ENCODE measurements around the gene ITGAL. TPM values are rescaled to one million over a fixed set of nuclear protein-coding genes. Genes with fewer than 3 reads are reported as not detected.

ITGAL gene
- polyA plus RNA-seq, 1 donor (not counting 4 experiments of a cell fraction or from before 2014, with no cell fraction given): not detected

GRCh38 chr16:30532285-30533145, 60.0 kb downstream of the ITGAL start:
- H4K20me1 ChIP-seq (ENCODE audit: control insufficient read depth, extremely low read depth, insufficient read depth, low read length): no peaks in the 10 kb centered on the region
- H3K9me3 ChIP-seq (ENCODE audit: control insufficient read depth, low read depth, low read length): no peaks in the 10 kb centered on the region
- no peak overlapping the region for H2AFZ ChIP-seq (ENCODE audit: control insufficient read depth, low read length)
- H3K9ac ChIP-seq (ENCODE audit: control insufficient read depth, extremely low read depth, insufficient read depth, low read length): no peak overlapping the region
- H3K27me3 ChIP-seq (ENCODE audit: control insufficient read depth, extremely low read depth, insufficient read depth, low read length): no peaks in the 10 kb centered on the region
- dilution Hi-C loops (cut with MboI; ENCODE audit: extremely low pct_ligation_motif_present, low sequenced_read_pairs): no loop called here
- no peaks in the 10 kb centered on the region for H3K9me1 ChIP-seq (ENCODE audit: control insufficient read depth, extremely low read depth, insufficient read depth, low read length)
- no peak for TF ChIP-seq CTCF (optimal IDR thresholded peaks at IDR 0.05 in 1 of 3, IDR thresholded peaks at IDR 0.05 in 1 of 3, conservative IDR thresholded peaks at IDR 0.05 in 1 of 3; ENCODE audit: extremely low read depth in 1 of 3, insufficient read depth in 2 of 3, low read length in 3 of 3)
- no peak for TF ChIP-seq EZH2 (IDR thresholded peaks at IDR 0.05; ENCODE audit: low read length)
- DNase-seq (ENCODE audit: low read depth, low spot score): no peak
- no peak overlapping the region for H3K4me2 ChIP-seq (ENCODE audit: control insufficient read depth, extremely low read depth, insufficient read depth, low read depth, low read length)
- peaks cover 11% of the 10 kb centered on the region for H3K79me2 ChIP-seq (ENCODE audit: control insufficient read depth, insufficient read depth, low read length)
- no peaks in the 10 kb centered on the region for H3K36me3 ChIP-seq (ENCODE audit: control insufficient read depth in 2 of 2, extremely low read depth in 1 of 2, insufficient read depth in 2 of 2, low read length in 2 of 2)
- no peak overlapping the region for H3K4me3 ChIP-seq (ENCODE audit: control insufficient read depth in 2 of 3, extremely low read depth in 1 of 3, insufficient read depth in 2 of 3, low read depth in 1 of 3, low read length in 3 of 3)
- H3K27ac ChIP-seq (ENCODE audit: control insufficient read depth, insufficient read depth, low read length): no peak overlapping the region
- peaks cover 26% of the 10 kb centered on the region for H3K4me1 ChIP-seq (ENCODE audit: control insufficient read depth, extremely low read depth, insufficient read depth, low read length)
- no peak for FAIRE-seq

- TF ChIP-seq CTCF (optimal IDR thresholded peaks at IDR 0.05 in 1 of 3, IDR thresholded peaks at IDR 0.05 in 1 of 3, conservative IDR thresholded peaks at IDR 0.05 in 1 of 3; ENCODE audit: extremely low read depth in 1 of 3, insufficient read depth in 2 of 3, low read length in 3 of 3): no peak
- TF ChIP-seq EZH2 (IDR thresholded peaks at IDR 0.05; ENCODE audit: low read length): no peak
- H3K27ac ChIP-seq (ENCODE audit: control insufficient read depth, insufficient read depth, low read length): no peak overlapping the region
Observed at GRCh38 chr16:30533146-30533522, 60.6 kb downstream of the ITGAL start.

More at GRCh38 chr16:30533146-30533522, 60.6 kb downstream of the ITGAL start:
- dilution Hi-C loops (cut with MboI; ENCODE audit: extremely low pct_ligation_motif_present, low sequenced_read_pairs): no loop called here
- no peaks in the 10 kb centered on the region for H3K9me1 ChIP-seq (ENCODE audit: control insufficient read depth, extremely low read depth, insufficient read depth, low read length)
- H3K36me3 ChIP-seq (ENCODE audit: control insufficient read depth in 2 of 2, extremely low read depth in 1 of 2, insufficient read depth in 2 of 2, low read length in 2 of 2): no peaks in the 10 kb centered on the region
- H3K9ac ChIP-seq (ENCODE audit: control insufficient read depth, extremely low read depth, insufficient read depth, low read length): no peak overlapping the region
- H3K4me1 ChIP-seq (ENCODE audit: control insufficient read depth, extremely low read depth, insufficient read depth, low read length): peaks cover 20% of the 10 kb centered on the region
- H2AFZ ChIP-seq (ENCODE audit: control insufficient read depth, low read length): no peak overlapping the region
- DNase-seq (ENCODE audit: low read depth, low spot score): no peak
- no peaks in the 10 kb centered on the region for H4K20me1 ChIP-seq (ENCODE audit: control insufficient read depth, extremely low read depth, insufficient read depth, low read length)
- H3K9me3 ChIP-seq (ENCODE audit: control insufficient read depth, low read depth, low read length): no peaks in the 10 kb centered on the region
- no peaks in the 10 kb centered on the region for H3K27me3 ChIP-seq (ENCODE audit: control insufficient read depth, extremely low read depth, insufficient read depth, low read length)
- no peak overlapping the region for H3K4me3 ChIP-seq (ENCODE audit: control insufficient read depth in 2 of 3, extremely low read depth in 1 of 3, insufficient read depth in 2 of 3, low read depth in 1 of 3, low read length in 3 of 3)
- H3K4me2 ChIP-seq (ENCODE audit: control insufficient read depth, extremely low read depth, insufficient read depth, low read depth, low read length): peak overlapping the region; percentile 97
- H3K79me2 ChIP-seq (ENCODE audit: control insufficient read depth, insufficient read depth, low read length): peaks cover 11% of the 10 kb centered on the region
- no peak for FAIRE-seq

Data from keratinocyte (primary cell).